Germinal center (tissue), 1 donor: ENCODE results near the gene CCR9.

Experiments
- DNase-seq: peaks from one replicate; pipeline ENCODE4 v3.0.0; 2012; ENCODE audit warnings: mixed read lengths, low spot score

CCR9 gene

DNA sequence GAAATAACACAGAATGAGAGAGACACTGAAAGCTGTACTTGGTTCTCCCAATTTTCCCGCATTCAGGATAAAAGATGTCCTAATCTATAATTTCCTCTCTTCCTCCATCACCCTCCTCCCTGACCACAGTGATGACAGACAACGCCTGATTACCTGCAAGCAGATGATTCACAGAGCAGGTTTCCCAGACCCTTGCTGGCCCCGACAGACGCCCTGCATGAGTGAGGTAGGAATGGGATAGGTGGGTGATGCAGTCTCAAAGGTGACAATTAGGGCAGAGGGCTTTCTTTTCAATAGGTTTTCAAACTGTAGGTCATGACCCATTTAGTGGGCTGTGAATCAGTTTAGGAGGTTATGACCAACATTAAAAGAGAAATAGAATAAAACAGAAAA, 51.7 kb downstream of the CCR9 start:
- no peak for DNase-seq

DNA sequence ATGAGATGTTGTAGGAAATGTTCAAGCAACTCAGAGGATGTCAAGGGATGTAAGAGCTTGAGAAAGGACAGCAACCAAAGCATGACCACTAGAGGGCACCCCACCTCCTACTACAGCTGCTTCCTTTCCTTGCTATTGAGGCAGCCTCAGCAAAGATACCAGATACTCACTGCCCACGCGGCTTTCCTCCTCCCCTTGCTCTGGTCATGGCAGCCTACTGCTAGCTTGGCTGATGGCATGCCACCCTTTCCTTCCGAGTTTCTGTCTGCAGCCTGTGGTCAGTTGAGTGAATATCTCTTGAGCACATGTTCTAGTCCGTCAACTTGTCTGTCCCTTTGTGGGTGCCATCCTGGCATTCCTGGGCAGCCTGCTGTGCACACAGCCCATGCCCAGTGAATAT, 52.5 kb downstream of the CCR9 start:
- peak; percentile 68 for DNase-seq

DNA sequence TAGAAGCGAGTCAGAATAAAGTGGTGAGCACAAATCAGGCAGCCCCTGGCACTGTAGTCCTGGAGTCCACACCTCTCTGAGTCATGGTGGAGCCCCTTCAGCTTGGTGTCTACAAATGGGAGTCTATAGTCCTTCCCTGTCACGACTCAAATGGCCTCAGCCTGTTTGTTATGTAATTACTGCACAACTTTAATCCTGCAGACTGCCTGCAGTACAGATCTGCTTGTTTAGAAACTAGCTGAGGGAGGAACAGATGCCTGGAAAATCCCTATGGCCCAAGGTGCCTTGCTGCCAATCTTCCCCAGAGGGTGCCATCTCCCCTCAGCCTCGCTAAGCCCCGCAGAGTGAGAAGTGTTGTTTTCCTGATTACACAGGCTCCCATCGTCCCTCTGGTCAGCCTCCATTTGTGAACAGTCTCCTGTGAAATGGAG, 53.0 kb downstream of the CCR9 start:
- DNase-seq: no peak

DNA sequence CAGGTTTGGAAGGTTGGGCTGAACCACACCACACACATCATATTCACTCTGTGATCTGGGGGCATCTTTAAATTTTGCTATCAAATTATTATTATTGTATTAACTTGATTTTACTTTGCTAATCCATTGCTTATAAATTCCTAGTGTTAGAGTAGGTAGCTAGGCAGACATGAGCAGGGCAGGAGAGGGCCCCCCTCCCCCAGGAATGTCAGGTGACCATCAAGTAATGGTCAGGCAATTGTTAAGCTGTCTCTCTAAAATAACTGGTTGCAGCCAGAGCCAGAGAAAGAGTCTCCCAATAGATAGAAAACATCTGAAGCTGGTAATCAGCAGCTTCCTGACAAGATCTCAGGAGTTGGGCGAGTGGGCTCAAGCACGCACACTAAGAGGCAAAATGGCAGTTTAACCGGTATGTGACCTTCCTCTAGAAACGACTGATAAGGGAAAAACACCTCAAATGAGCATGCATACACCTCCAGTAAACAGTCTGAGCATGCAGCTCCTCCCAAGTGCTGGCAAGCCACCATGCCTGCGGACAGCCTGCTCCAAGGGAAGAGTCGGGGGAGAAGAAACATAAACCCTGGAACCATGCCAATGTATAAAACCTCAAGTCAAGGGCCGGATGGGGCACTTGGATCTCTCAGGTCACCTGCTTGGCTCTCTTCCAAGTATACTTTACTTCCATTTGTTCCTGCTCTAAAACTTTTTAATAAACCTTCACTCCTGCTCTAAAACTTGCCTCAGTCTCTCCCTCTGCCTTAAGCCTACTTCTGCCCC, 53.8 kb downstream of the CCR9 start:
- DNase-seq: no peak

DNA sequence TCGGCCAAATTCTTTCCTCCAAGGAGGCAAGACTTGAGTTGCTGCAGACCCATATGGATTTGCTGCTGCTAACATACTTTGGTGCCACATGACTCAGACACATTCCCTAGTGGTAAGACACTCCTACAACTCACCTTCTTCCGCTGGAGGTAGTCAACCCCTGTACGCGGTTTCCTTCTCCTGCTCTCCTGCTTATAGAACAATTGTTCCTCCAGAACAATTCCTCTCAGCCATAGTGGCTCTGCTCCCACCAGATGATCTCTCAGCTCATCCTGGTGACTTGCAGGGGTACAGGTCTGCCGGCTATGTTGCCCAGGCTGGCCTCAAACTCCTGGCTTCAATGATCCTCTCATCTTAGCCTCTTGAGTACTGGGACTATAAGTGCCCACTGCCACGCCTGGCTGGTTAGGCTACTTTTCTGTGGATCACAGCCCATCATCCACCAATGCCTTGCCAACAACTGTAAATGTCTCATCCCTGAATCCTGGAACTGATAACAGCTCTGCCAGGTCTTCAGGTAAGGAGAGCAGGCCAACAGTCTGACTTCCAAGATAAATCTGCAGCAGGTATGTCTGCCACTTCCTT, 54.5 kb downstream of the CCR9 start:
- DNase-seq: no peak

DNA sequence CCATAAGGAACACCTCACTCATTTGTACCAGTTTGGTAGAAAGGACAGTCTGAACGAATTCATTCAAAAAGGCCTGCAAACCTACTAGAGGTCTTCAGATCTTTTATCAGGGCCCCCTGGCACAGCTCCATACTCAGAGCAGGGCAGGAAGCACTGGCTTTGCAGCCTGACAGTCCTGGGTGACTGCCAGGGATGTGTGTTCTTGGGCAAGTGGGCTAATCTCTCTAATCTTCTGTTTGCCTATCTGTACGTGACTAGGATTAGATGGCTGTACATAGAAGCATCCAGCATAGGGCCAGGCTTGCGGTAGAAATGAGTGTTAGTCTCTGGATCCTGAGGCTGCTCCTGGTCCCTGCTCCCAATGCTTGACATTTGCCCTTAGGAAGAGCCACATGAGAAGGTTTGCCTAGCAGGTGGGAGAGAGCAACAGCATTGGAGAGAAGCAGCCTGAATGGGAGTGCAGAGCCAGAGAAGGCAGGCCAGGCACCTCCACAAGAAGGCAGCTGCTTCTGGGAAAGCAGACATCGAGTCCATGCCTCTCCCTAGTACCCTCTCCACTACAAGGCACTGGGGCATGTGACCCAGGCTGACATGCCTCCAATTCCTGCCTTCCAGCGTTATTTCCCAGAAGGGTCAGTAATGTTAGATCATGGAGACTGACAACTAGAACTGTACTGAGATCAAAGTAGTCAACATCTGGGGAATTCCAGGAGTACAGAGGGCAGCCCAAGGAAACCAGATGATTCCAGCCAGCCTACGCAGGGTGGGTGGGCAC, 55.9 kb downstream of the CCR9 start:
- DNase-seq: no peak

DNA sequence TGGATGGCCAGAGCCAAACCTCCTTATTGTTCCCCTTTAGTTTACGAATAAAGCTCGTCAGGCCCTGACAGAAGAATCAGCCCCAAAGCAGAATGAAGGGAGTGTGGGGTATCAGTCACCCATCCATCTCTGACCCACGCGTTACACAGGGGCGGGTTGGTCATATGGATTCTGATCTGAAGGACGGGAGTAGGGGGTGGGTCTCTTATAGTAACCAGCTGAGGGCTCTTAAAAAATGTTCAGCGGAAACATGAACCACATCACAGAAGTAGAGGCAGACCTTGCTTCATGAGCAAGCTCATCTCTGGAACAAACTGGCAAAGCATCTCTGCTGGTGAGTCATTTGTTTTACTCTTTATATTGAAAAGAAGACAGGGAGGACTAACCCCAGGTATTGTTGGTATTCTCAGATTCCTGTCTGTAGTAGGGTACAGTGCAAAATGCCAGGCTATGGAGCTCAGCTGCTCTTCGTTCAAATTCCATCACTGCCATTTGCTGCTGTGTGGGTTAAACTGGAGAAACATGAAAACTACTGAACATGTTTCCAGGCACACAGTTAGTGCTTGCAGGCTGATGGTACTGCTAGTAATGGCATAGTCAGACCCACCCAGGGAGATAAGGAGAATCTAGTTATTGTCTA, 57.0 kb downstream of the CCR9 start, which contains the start of gene CXCR6:
Gene CXCR6, plus strand, starts transcription at position 258 of the 640 bp plus-strand sequence. CDS start 3,018 bp downstream, outside the sequence.
- DNase-seq: no peak

DNA sequence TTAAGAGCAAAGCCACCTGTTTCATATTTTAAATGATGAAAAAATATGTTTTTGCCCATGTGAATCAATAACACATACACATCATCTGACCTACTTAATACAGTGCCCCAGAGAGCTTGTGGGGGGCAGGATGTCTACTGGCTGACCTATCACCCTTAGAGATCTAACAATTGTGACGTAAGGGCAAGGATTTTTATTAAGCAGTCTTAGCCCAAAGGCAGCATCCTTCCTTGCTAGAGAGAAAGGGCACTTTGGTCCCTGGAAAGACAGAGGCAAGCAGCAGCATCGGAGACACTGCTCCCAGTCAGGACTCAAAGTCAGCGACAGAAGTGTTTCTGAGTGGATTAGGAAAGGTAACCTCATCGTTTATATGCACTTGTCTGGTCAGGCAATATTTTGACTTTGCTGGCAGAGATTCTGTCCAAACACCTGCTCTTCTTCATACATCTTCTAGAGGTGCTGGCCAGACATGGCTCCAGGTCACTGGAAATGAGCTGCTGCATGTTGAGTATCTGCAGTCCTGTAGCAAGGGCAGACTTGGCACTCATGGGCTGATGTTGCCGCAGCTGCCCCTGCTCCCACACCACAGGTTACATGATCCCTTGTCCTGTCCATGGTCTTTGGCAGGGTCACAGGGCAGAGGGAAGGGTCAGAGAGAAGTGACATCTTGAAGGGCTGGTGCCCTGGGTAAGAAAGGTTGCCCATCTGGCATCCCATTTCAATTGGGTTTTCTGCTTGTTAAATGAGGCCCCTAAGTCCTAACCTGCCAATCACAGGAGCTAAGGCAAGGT, 58.7 kb downstream of the CCR9 start:
- no peak for DNase-seq

DNA sequence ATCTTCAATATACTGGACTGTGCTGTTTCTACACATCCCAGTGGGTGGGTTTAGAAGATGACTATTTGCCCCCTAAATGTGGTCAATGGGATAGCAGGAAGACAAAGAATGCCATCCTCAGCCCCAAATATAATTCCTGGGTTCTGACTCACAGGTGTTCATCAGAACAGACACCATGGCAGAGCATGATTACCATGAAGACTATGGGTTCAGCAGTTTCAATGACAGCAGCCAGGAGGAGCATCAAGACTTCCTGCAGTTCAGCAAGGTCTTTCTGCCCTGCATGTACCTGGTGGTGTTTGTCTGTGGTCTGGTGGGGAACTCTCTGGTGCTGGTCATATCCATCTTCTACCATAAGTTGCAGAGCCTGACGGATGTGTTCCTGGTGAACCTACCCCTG, 60.0 kb downstream of the CCR9 start:
- no peak for DNase-seq

DNA sequence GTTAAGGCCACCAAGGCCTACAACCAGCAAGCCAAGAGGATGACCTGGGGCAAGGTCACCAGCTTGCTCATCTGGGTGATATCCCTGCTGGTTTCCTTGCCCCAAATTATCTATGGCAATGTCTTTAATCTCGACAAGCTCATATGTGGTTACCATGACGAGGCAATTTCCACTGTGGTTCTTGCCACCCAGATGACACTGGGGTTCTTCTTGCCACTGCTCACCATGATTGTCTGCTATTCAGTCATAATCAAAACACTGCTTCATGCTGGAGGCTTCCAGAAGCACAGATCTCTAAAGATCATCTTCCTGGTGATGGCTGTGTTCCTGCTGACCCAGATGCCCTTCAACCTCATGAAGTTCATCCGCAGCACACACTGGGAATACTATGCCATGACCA, 60.5 kb downstream of the CCR9 start:
- no peak for DNase-seq

DNA sequence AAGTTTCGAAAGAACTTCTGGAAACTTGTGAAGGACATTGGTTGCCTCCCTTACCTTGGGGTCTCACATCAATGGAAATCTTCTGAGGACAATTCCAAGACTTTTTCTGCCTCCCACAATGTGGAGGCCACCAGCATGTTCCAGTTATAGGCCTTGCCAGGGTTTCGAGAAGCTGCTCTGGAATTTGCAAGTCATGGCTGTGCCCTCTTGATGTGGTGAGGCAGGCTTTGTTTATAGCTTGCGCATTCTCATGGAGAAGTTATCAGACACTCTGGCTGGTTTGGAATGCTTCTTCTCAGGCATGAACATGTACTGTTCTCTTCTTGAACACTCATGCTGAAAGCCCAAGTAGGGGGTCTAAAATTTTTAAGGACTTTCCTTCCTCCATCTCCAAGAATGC, 61.0 kb downstream of the CCR9 start:
- no peak for DNase-seq

DNA sequence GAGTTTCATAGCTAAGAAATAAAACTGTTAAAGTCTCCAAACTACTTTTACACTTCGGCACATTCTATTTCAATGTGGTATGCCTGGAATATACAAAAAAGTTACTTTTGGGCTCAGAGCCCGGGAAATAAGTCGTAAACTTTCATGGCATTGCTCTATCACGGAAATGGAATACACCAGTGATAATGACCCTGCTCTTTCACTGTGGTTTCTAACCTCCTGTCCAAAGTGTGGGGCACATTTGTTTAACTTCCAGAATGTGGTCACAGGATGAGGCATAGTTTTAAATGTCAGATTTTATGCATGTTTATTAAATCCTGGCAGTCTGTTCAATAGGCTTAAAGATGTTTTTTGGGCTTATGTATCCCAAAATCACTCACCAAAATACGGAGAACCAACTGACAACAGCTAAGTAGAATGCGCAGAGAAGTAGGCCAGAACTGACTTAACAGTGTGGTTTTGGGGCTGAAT, 62.0 kb downstream of the CCR9 start:
- DNase-seq: no peak

DNA sequence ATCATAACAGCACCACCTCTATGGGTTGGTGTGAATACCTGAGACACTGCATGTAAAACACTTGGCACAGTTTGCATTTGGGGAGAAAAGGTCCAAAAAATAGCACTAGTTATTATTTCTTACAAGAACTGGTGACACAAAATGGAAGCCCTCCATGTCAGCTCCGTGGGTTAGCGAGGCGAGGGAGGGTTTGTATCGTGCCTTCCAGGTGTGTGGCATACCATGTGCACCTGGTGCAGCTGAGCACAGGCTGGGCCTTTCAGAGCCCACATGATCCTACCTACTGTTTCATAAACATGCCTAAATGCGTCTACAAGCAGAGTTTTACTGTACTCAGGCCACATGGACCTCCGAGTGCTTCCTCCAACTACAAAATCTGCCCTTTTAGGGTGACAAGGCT, 62.5 kb downstream of the CCR9 start:
- no peak for DNase-seq

DNA sequence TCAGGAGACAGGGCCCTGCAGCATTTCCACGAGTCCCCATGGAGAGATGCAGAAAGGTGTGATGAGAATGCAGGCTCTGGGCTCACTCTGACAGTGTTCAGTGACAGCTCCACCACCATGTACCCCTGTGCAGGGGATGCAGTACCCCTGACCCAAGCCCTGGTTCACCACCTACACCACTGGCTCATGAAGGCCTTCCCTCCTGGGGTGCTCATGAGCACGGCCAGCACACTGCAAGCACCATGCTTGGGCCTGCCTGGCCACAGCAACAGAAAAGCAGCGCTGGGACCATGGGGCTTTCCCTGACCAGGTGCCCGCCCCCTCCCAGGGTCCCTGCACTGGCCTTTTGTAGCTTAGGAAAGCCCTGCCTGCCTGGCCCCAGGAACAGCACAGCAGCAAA, 63.1 kb downstream of the CCR9 start:
- DNase-seq: no peak

DNA sequence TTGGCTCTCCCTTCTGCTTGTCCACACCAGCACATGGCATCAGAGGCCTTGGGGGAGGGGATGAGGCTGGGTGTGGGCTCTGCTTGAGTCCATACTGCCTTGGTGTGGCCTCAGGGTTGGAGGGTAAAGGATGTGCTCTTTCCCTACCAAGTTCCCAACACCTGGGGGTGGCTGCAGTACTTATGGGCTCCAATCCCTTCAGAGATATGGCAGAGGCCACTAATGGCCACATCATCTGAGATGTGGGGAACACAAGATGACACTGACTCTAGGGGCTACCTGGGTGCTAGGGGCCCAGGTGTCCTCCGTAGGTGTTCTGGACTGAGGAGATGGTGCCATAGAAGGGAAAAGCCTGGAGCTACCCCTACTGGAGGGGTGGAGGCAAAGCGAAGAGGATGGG, 63.8 kb downstream of the CCR9 start:
- DNase-seq: no peak

DNA sequence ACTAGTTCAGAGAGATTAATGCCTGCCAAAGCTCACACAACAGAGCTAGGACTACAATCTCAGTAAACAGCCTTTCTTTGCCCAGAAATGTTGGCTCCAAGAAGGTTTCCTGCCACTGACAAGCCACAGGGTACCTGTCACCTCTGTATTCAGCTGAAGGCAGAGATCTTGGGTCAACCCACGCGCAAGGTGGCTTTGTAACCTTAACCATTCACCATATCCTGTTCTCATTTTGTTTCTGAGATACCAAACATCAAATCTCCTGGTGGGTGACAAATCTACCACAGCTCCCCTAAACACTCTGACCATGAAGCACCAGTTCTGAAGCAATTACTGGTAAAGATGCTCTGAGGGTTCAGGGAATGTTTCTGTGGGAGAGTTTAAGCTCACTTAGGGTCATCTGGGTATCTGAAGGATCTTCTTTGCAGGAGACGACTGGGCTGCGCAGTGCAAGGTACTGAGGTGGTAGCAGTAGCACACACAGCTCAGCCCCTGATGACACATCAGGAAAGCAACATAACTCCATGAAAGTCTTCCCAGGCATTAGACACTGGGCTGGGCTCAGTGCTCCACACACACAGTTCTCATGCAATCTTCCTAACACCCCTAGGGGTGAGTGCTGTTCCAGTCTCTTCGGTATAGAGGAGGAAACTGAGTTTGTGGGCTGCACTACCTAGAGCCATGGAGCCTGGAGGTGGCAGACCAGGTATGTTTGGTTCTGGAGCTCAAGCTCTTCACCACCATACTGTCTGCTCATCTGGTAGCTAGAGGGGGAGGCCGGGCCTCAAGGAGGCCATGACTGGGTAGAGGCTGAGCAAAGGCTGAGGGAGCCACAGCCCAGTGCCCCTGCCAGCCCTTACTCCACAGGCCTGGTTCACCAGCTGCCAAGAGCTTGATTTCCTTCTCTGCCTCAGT, 64.6 kb downstream of the CCR9 start:
- no peak for DNase-seq

DNA sequence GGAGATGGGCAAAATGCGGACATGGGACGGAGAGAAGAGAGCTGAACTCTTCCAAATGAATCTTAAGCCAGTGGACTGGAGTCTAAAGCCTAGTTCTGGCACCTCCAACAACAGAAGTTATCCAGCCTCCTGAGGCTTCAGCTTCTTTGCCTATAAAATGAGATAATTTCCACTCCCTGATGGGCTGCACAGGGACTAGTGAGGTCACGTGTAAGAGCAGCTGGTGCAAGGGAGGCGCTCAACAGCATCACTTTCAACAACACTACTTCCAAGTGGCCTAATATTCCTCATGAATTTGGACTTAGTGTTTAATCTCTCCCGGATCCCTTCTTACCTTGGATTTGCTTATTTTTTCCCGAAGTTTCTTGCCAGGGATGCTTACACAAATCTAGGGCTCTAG, 65.6 kb downstream of the CCR9 start:
- no peak for DNase-seq

DNA sequence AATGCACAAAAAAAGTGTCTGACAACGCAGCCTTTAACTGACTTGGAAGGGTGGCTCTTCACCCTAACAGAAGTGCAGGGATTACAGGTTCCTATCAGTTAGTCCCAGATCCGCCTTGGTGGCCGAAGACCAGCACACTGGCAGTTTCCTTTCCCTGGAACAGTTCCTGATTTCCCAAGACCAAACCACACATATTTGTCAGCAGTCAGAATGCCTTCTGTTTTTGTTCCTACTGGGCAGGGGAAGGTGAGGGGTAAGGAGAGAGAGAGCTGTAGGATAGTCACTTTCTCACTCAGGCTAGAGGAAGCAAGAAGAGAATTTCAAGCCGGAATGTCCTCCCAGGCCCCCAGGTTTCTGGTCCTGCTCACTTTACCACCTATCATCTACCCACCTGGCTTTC, 66.1 kb downstream of the CCR9 start:
- no peak for DNase-seq
